Chondrocyte (in vitro differentiated cells): ENCODE results near the gene OR6M1. TPM values are rescaled to one million over a fixed set of nuclear protein-coding genes. Genes with fewer than 3 reads are reported as not detected.

Experiments
- DNase-seq: peaks from one replicate; pipeline ENCODE4 v3.0.0; 2021; ENCODE audit warnings: mixed read lengths, low spot score
- H3K27ac Mint-ChIP-seq: one replicate; pipeline ENCODE4 v1.8.0; 2021; ENCODE audit warnings: mild to moderate bottlenecking, moderate library complexity, mixed read lengths; ENCODE audit not compliant: unreplicated experiment
- H3K27me3 Mint-ChIP-seq: 2 replicates; pipeline ENCODE4 v1.8.0; 2021; ENCODE audit warnings: low read depth, mixed read lengths
- H3K36me3 Mint-ChIP-seq: 2 replicates; pipeline ENCODE4 v1.8.0; 2021; ENCODE audit warnings: low read depth, mixed read lengths
- H3K4me1 Mint-ChIP-seq: 2 replicates; pipeline ENCODE4 v1.8.0; 2021; ENCODE audit warnings: low read depth, mild to moderate bottlenecking, mixed read lengths
- H3K4me3 Mint-ChIP-seq: one replicate; pipeline ENCODE4 v1.8.0; 2021; ENCODE audit warnings: mild to moderate bottlenecking, moderate library complexity, mixed read lengths; ENCODE audit not compliant: unreplicated experiment
- H3K9me3 Mint-ChIP-seq: 2 replicates; pipeline ENCODE4 v1.8.0; 2021; ENCODE audit warnings: low read depth, mixed read lengths
- total RNA-seq: library from RNA; stranded (reverse); gene quantifications from 3 replicates; pipeline ENCODE4 v1.2.1, GENCODE V29; 2021
- TF ChIP-seq, protein P1 (sequence below): fragments of 200-600 bp; sonication (generic); IDR thresholded peaks from 2 replicates; pipeline ENCODE4 v1.5.0; 2021; ENCODE audit warnings: antibody characterized with exemption, mild to moderate bottlenecking, moderate library complexity

OR6M1 gene
- total RNA-seq, 1 donor from 2014 or later: not detected

DNA sequence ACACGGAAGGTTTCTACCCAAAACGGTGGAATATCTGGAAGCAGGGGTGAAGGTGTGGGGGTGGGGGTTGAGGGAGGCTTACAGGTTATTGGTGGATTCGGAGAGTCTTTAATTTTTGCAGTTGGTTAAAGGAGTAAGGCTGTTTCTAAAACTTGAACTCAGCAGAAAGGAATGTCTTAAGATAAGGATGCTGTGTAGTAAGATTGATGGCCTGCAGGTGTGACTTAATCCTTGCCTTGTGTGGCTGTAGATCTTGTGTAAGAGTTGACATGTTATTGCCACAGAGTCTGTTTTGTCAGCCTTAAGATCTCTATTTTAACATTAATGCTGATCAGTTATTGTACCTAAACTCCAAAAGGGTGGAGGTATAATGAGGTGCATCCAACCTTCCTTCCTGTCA is 16.4 kb upstream of the OR6M1 start:
- DNase-seq: no peak
- H3K4me1 Mint-ChIP-seq: no peaks in the 10 kb centered on the region
- no peaks in the 10 kb centered on the region for H3K36me3 Mint-ChIP-seq
- H3K27ac Mint-ChIP-seq: no peak overlapping the region
- TF ChIP-seq, protein P1, sequence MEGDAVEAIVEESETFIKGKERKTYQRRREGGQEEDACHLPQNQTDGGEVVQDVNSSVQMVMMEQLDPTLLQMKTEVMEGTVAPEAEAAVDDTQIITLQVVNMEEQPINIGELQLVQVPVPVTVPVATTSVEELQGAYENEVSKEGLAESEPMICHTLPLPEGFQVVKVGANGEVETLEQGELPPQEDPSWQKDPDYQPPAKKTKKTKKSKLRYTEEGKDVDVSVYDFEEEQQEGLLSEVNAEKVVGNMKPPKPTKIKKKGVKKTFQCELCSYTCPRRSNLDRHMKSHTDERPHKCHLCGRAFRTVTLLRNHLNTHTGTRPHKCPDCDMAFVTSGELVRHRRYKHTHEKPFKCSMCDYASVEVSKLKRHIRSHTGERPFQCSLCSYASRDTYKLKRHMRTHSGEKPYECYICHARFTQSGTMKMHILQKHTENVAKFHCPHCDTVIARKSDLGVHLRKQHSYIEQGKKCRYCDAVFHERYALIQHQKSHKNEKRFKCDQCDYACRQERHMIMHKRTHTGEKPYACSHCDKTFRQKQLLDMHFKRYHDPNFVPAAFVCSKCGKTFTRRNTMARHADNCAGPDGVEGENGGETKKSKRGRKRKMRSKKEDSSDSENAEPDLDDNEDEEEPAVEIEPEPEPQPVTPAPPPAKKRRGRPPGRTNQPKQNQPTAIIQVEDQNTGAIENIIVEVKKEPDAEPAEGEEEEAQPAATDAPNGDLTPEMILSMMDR: no peak
- H3K27me3 Mint-ChIP-seq: peaks cover 4% of the 10 kb centered on the region
- no peak overlapping the region for H3K4me3 Mint-ChIP-seq
- H3K9me3 Mint-ChIP-seq: no peaks in the 10 kb centered on the region

DNA sequence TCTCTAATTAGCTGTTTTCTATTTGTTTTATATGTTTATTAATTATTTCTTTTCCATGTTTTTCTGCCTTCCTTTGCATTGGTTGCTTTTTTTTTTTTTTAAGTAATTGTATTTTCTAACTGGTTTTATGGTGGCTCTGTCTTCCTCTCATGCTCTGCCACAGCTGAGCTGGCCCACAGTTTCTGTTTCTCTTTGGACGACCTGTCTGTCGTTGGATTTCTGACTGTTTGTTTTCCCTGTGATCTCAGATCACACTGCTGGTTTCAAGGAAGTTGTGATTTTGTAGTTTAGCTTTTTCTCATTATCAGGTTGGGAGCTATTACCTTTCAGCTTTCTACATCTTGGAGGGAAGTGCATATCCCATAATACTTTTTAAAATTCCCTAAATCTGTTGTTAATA is 15.9 kb upstream of the OR6M1 start:
- Mint-ChIP-seq H3K27ac (no peak overlapping the region), H3K4me1 (no peaks in the 10 kb centered on the region)

GRCh38 chr11:123815122-123815521 is 9.0 kb upstream of the OR6M1 start:
- Mint-ChIP-seq H3K36me3 (no peaks in the 10 kb centered on the region), H3K27ac (no peak overlapping the region), H3K27me3 (peaks cover 9% of the 10 kb centered on the region), H3K9me3 (no peaks in the 10 kb centered on the region), H3K4me1 (no peaks in the 10 kb centered on the region), H3K4me3 (no peak overlapping the region)
- TF ChIP-seq, protein P1: no peak
- no peak for DNase-seq

More for the DNA sequence above, 15.9 kb upstream of the OR6M1 start:
- no peak for DNase-seq
- Mint-ChIP-seq H3K36me3 (no peaks in the 10 kb centered on the region), H3K4me3 (no peak overlapping the region), H3K9me3 (no peaks in the 10 kb centered on the region), H3K27me3 (peaks cover 1% of the 10 kb centered on the region)
- TF ChIP-seq, protein P1: no peak

- H3K27me3 Mint-ChIP-seq: peaks cover 7% of the 10 kb centered on the region
- H3K36me3 Mint-ChIP-seq: no peaks in the 10 kb centered on the region
- TF ChIP-seq, protein P1: no peak
- H3K9me3 Mint-ChIP-seq: no peaks in the 10 kb centered on the region
- no peaks in the 10 kb centered on the region for H3K4me1 Mint-ChIP-seq
- H3K27ac Mint-ChIP-seq: no peak overlapping the region
- no peak overlapping the region for H3K4me3 Mint-ChIP-seq
- DNase-seq: no peak
These were observed 4.4 kb downstream of the OR6M1 start for GRCh38 chr11:123801765-123802164.

GRCh38 chr11:123800036-123800435 is 6.1 kb downstream of the OR6M1 start:
- no peaks in the 10 kb centered on the region for H3K36me3 Mint-ChIP-seq
- no peak overlapping the region for H3K4me3 Mint-ChIP-seq
- no peaks in the 10 kb centered on the region for H3K9me3 Mint-ChIP-seq
- no peak for DNase-seq
- TF ChIP-seq, protein P1: no peak
- peaks cover 7% of the 10 kb centered on the region for H3K27me3 Mint-ChIP-seq
- no peak overlapping the region for H3K27ac Mint-ChIP-seq
- H3K4me1 Mint-ChIP-seq: no peaks in the 10 kb centered on the region
